Measurements from ENCODE around the gene GSE1.

GRCh38 chr16:85716022-85716679, 103.0 kb downstream of the GSE1 start:
- no peak for TF ChIP-seq POLR2A (IDR thresholded peaks at IDR 0.05)
- TF ChIP-seq CTCF (IDR thresholded peaks at IDR 0.05), result no peak
